ENCODE measurements around the gene HECTD4. TPM values are rescaled to one million over a fixed set of nuclear protein-coding genes. Genes with fewer than 3 reads are reported as not detected.

HECTD4 gene
- total RNA-seq, 4 donors from 2014 or later: 26.6 to 47.1 (median 33.2) TPM

GRCh38 chr12:112153893-112154219, 228.4 kb downstream of the HECTD4 start:
- ATAC-seq (ENCODE audit: low FRiP score): no peak
- no peak for DNase-seq (ENCODE audit: low spot score)
- TF ChIP-seq, protein P1, sequence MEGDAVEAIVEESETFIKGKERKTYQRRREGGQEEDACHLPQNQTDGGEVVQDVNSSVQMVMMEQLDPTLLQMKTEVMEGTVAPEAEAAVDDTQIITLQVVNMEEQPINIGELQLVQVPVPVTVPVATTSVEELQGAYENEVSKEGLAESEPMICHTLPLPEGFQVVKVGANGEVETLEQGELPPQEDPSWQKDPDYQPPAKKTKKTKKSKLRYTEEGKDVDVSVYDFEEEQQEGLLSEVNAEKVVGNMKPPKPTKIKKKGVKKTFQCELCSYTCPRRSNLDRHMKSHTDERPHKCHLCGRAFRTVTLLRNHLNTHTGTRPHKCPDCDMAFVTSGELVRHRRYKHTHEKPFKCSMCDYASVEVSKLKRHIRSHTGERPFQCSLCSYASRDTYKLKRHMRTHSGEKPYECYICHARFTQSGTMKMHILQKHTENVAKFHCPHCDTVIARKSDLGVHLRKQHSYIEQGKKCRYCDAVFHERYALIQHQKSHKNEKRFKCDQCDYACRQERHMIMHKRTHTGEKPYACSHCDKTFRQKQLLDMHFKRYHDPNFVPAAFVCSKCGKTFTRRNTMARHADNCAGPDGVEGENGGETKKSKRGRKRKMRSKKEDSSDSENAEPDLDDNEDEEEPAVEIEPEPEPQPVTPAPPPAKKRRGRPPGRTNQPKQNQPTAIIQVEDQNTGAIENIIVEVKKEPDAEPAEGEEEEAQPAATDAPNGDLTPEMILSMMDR (IDR thresholded peaks at IDR 0.05): no peak

DNA sequence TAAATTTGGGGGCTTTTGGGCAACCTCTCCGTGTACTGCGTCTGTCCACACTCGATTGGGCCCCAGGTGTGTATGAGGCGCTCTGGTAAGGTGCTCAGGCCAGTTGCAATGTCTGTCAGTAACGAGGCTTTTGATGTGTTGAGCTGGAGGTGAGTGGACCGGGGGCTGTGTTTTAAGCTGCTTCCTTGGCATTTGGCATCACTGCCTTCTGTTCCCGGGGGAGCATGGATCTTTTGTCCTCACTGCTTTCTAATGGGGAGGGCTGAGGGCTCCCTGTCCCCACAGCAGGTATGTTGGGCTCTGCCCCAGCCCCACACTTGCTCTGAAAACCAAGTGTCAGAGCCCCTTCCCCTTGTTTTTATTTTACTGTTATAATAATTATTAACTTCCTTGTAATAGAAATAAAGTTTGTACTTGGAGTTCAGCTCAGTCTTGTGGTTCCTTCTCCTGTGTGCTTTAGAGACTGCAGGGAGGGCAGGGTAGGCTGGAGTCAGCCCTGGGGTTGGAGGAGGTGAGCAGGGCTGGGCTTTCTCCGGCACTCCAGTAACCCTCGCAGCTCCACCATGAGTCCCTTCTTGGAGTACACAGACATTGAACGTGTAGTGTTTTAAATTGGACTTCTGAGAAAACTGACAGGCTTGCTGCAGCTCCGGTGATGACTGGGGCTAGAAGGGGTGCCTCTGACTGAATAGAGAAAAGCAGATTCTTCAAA, 228.9 kb downstream of the HECTD4 start:
- ATAC-seq (ENCODE audit: low FRiP score): no peak
- TF ChIP-seq, protein P1 (IDR thresholded peaks at IDR 0.05): no peak
- DNase-seq (ENCODE audit: low spot score): no peak

GRCh38 chr12:112151766-112152541, 230.3 kb downstream of the HECTD4 start:
- TF ChIP-seq, protein P1 (IDR thresholded peaks at IDR 0.05): no peak
- DNase-seq (ENCODE audit: low spot score) (no peak), ATAC-seq (ENCODE audit: low FRiP score) (no peak)

- DNase-seq (ENCODE audit: low spot score) (no peak), ATAC-seq (ENCODE audit: low FRiP score) (no peak)
- TF ChIP-seq, protein P1 (IDR thresholded peaks at IDR 0.05): no peak
Measured at GRCh38 chr12:112149596-112149995, 232.6 kb downstream of the HECTD4 start.

GRCh38 chr12:112148031-112148513, 234.2 kb downstream of the HECTD4 start:
- TF ChIP-seq, protein P1 (IDR thresholded peaks at IDR 0.05): no peak
- ATAC-seq (ENCODE audit: low FRiP score) (no peak), DNase-seq (ENCODE audit: low spot score) (no peak)

DNA sequence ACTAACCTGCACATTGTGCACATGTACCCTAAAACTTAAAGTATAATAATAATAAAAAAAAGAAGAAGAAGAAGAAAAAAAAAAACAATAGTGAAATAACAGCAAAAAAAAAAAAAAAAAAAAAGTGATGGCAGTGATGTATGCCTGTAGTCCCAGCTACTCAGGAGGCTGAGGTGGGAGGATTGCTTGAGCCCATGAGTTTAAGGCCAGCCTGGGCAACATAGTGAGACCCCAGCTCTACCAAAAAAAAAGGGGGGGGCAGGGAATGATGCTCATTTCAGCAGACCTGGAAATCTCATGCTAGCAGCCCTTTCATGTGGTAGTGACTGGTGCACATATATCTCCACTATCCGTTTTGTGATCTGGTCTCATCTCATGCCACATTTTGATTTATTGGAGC, 236.1 kb downstream of the HECTD4 start:
- TF ChIP-seq, protein P1 (IDR thresholded peaks at IDR 0.05): no peak
- no peak for ATAC-seq (ENCODE audit: low FRiP score)
- no peak for DNase-seq (ENCODE audit: low spot score)
